Esophagus muscularis mucosa (tissue), 4 donors: ENCODE data around the gene UBR3. TPM values are rescaled to one million over a fixed set of nuclear protein-coding genes. Genes with fewer than 3 reads are reported as not detected.

ENCODE experiments used
- DNase-seq: peaks from one replicate; pipeline ENCODE4 v3.0.0-alpha.2; 2017; ENCODE audit errors: extremely low spot score
- H3K27ac ChIP-seq, 4 donors: fragments of 200-600 bp; sonication (generic); replicated peaks in 1 of 4; 1 replicate in 3 of 4; 2 replicates in 1 of 4; pipeline ENCODE4 v1.5.1; 2016 to 2019; ENCODE audit warnings: mild to moderate bottlenecking in 1 of 4
- H3K27me3 ChIP-seq, 4 donors: fragments of 200-600 bp; sonication (generic); one replicate each; pipeline versions ENCODE4 v1.5.1 to v1.6.0; 2016 to 2019
- H3K36me3 ChIP-seq, 4 donors: fragments of 200-600 bp; sonication (generic); one replicate each; pipeline ENCODE4 v1.5.1; 2016 to 2019
- H3K4me1 ChIP-seq, 4 donors: fragments of 200-600 bp; sonication (generic); one replicate each; pipeline ENCODE4 v1.5.1; 2016 to 2019
- H3K4me3 ChIP-seq, 4 donors: fragments of 200-600 bp; sonication (generic); 1 replicate in 2 of 4; 2 replicates in 2 of 4; pipeline ENCODE4 v1.5.1; 2016 to 2019; ENCODE audit warnings: mild to moderate bottlenecking in 4 of 4, moderate library complexity in 1 of 4
- H3K9me3 ChIP-seq, 4 donors: fragments of 200-600 bp; sonication (generic); 1 replicate in 3 of 4; 2 replicates in 1 of 4; pipeline ENCODE4 v1.5.1; 2016 to 2019
- EP300 ChIP-seq: sonication (generic); formaldehyde crosslinking; IDR thresholded peaks from one replicate; pipeline ENCODE4 v1.6.1; 2017; ENCODE audit warnings: antibody characterized with exemption
- POLR2A ChIP-seq: fragments of 450-650 bp; IDR thresholded peaks from one replicate; pipeline ENCODE4 v1.6.1; 2017; ENCODE audit warnings: antibody characterized with exemption, moderate library complexity, mild to moderate bottlenecking, low read depth
- POLR2AphosphoS5 ChIP-seq, 2 donors: sonication (generic); formaldehyde crosslinking; IDR thresholded peaks; one replicate each; pipeline ENCODE4 v1.6.1; 2017; ENCODE audit warnings: antibody characterized with exemption in 2 of 2
- WGBS: methylation state at CpG from one replicate; pipeline ENCODE4 v1.1.5; 2018; 5-methylcytosine and 5-hydroxymethylcytosine counted together
- intact Hi-C: fragments of 100-400 bp; cut with DNase I; formaldehyde crosslinking; loops from one replicate; pipeline ENCODE4 v1.15.1; 2023
- total RNA-seq, 4 donors: library from RNA; depleted of rRNA; stranded (reverse); fragments of >200 nt; gene quantifications; one replicate each; pipeline versions ENCODE4 v1.1.0 to v1.2.1, GENCODE V29; 2016
- TF ChIP-seq, protein P1 (sequence below), 3 experiments: fragments of 200-600 bp in 2 of 3; fragments of 450-650 bp in 1 of 3; sonication (generic) in 2 of 3; IDR thresholded peaks; one replicate each; pipeline ENCODE4 v1.5.1; 2017 to 2019; ENCODE audit warnings: antibody characterized with exemption in 3 of 3, mild to moderate bottlenecking in 2 of 3, moderate library complexity in 1 of 3

UBR3 gene
- total RNA-seq, 4 donors from 2014 or later, result 46.1 to 80.2 (median 58.8) TPM

DNA sequence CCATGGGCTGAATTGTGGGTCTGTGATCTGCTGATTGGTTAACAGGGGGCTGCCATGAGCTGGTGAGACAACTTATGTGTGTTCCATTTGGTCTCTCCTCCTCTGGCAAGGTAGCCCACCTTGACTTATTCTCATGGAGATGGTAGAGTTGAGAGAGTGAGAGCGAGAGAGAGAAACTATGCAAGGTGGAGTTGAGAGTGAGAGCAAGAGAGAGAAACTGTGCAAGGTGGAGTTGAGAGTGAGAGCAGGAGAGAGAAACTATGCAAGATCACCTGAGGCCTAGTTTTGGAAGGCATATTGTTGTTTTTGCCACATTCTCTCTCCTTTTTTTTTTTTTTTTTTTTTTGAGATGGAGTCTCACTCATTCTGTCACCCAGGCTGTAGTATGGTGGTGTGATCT lies 155.7 kb downstream of the UBR3 start:
- DNase-seq, result no peak
- Histone ChIP-seq H3K4me1 (no peaks in the 10 kb centered on the region), H3K4me3 (no peak overlapping the region), H3K9me3 (no peaks in the 10 kb centered on the region), H3K27me3 (no peaks in the 10 kb centered on the region), H3K27ac (no peak overlapping the region), H3K36me3 (peaks cover 0 to 22% (median 14%) of the 10 kb centered on the region in 4 donors)
- 0% methylated on average over 1 of the region's 1 CpG for WGBS
- intact Hi-C loops, result no loop called here
- TF ChIP-seq POLR2A, result no peak
- TF ChIP-seq EP300, result no peak
- TF ChIP-seq POLR2AphosphoS5 (IDR thresholded peaks at IDR 0.05), result no peak
- TF ChIP-seq, protein P1, sequence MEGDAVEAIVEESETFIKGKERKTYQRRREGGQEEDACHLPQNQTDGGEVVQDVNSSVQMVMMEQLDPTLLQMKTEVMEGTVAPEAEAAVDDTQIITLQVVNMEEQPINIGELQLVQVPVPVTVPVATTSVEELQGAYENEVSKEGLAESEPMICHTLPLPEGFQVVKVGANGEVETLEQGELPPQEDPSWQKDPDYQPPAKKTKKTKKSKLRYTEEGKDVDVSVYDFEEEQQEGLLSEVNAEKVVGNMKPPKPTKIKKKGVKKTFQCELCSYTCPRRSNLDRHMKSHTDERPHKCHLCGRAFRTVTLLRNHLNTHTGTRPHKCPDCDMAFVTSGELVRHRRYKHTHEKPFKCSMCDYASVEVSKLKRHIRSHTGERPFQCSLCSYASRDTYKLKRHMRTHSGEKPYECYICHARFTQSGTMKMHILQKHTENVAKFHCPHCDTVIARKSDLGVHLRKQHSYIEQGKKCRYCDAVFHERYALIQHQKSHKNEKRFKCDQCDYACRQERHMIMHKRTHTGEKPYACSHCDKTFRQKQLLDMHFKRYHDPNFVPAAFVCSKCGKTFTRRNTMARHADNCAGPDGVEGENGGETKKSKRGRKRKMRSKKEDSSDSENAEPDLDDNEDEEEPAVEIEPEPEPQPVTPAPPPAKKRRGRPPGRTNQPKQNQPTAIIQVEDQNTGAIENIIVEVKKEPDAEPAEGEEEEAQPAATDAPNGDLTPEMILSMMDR (IDR thresholded peaks at IDR 0.05), result no peak

DNA sequence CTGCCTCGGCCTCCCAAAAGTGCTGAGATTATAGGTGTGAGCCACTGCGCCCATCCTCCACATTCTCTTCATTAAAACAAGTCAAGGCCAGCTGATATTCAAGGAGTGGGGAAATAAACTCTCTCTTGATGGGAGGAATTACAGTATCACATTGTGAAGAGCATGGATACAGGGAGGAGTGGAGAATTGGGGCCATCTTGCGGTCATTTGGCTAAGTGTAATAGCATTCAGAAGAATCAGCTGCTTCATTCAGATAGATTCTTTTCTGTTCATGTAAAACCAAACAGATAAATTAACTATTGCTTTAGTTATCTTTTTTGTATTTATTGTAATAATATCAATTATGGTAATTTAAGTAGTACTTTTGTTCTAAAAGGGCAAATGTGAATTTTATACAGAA lies 156.3 kb downstream of the UBR3 start:
- no peak overlapping the region for H3K27ac ChIP-seq
- no peaks in the 10 kb centered on the region for H3K9me3 ChIP-seq
- no peak for DNase-seq
- 98% methylated on average over 3 of the region's 3 CpGs for WGBS
- peaks cover 1 to 22% (median 12%) of the 10 kb centered on the region in 4 donors for H3K36me3 ChIP-seq
- no peak for TF ChIP-seq EP300
- TF ChIP-seq POLR2AphosphoS5 (IDR thresholded peaks at IDR 0.05), result no peak
- TF ChIP-seq, protein P1 (IDR thresholded peaks at IDR 0.05), result no peak
- no peak for TF ChIP-seq POLR2A
- H3K4me1 ChIP-seq, result no peaks in the 10 kb centered on the region
- no peak overlapping the region for H3K4me3 ChIP-seq
- intact Hi-C loops, result no loop called here
- H3K27me3 ChIP-seq, result no peaks in the 10 kb centered on the region

DNA sequence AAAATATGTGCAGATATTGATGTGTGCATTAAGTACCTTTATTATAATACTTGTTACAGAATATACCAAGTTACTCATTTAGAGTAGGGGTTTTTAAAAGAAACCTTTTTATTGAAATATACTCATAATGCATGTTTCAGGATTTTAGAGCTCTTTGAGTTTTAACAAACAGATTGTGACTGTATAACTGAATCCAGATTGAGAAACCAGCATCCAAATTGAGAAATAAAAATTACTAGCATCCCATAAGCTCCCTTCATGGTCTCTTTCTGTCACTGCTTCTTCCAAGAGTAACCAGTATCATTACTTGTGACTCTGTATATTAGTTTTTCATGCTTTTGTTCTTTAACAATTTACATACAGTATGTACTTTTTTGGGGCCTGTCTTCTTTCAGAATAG lies 156.9 kb downstream of the UBR3 start:
- no peak for DNase-seq
- H3K36me3 ChIP-seq, result peaks cover 0 to 21% (median 10%) of the 10 kb centered on the region in 4 donors
- no peaks in the 10 kb centered on the region for H3K27me3 ChIP-seq
- H3K4me1 ChIP-seq, result no peaks in the 10 kb centered on the region
- no peak overlapping the region for H3K4me3 ChIP-seq
- no peak overlapping the region for H3K27ac ChIP-seq
- TF ChIP-seq POLR2A (no peak), POLR2AphosphoS5 (IDR thresholded peaks at IDR 0.05) (no peak), EP300 (no peak)
- TF ChIP-seq, protein P1 (IDR thresholded peaks at IDR 0.05), result no peak
- no peaks in the 10 kb centered on the region for H3K9me3 ChIP-seq
- intact Hi-C loops, result no loop called here

DNA sequence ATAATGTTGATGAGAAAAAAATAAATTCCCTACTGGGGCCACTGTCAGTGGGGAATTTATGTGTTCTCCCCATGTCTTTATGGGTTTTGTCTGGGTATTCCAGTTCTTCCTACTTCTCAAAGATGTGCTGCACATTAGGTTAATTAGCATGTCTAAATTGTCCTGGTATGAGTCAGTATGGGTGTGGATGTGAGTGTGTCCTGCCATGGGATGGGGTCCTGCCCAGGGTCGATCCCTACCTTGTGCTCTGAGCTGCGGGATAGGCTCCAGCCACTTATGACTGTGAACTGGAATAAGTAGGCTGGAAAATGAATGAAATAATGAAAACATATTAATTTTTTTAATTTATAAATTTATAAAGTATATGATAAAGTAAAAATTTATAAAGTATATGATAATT lies 167.5 kb downstream of the UBR3 start:
- DNase-seq, result no peak
- Histone ChIP-seq H3K9me3 (peaks cover 0 to 4% (median 0%) of the 10 kb centered on the region in 4 donors), H3K4me1 (peaks cover 0 to 9% (median 4%) of the 10 kb centered on the region in 4 donors), H3K36me3 (peaks cover 0 to 29% (median 16%) of the 10 kb centered on the region in 4 donors), H3K27me3 (no peaks in the 10 kb centered on the region), H3K4me3 (no peak overlapping the region), H3K27ac (no peak overlapping the region)
- TF ChIP-seq POLR2AphosphoS5 (IDR thresholded peaks at IDR 0.05), result no peak
- TF ChIP-seq EP300, result no peak
- TF ChIP-seq, protein P1 (IDR thresholded peaks at IDR 0.05), result no peak
- TF ChIP-seq POLR2A, result no peak
- 97% methylated on average over 2 of the region's 2 CpGs for WGBS
- intact Hi-C loops, result no loop called here

DNA sequence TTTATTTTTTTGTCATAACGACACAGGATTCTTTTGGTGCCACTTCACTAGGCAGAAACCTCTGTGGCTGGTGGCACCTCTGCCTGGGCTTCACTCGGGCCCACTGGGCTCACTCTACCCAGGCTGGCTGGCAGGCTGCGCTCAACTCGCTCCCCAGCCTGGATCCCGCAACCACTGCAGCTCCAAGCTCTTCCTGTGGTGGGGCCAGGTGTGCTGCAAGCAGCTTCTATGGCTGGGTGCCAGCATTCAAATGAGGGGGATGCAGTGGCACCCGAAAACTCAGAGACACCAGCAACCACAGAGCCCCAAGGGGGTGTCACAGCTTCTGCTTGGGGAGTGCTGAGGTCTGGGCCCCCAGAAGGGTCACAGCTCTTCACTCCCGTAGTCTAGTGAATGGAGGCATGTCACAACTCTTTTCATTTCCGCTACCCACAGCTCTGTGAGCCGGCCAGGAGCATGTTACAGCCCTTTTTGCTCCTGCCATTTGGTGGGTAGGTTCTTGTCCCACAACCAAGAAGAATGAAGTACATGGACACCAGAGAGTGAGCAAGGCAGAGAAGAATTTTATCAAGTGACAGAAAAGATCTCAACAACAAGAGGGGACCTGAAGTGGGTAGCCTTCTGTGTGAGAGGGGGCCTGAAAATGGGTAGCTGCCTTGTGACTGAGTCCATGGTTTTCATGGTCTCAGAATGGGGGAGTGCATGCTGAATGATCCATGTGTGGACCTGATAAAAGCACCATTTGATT lies 170.1 kb downstream of the UBR3 start:
- H3K27ac ChIP-seq, result no peak overlapping the region
- no peaks in the 10 kb centered on the region for H3K27me3 ChIP-seq
- intact Hi-C loops, result no loop called here
- WGBS, result 97% methylated on average over 8 of the region's 9 CpGs
- TF ChIP-seq, protein P1 (IDR thresholded peaks at IDR 0.05), result no peak
- no peak for TF ChIP-seq POLR2AphosphoS5 (IDR thresholded peaks at IDR 0.05)
- TF ChIP-seq POLR2A, result no peak
- TF ChIP-seq EP300, result no peak
- no peak for DNase-seq
- peaks cover 6 to 42% (median 21%) of the 10 kb centered on the region in 4 donors for H3K36me3 ChIP-seq
- no peak overlapping the region for H3K4me3 ChIP-seq
- peaks cover 0 to 9% (median 4%) of the 10 kb centered on the region in 4 donors for H3K4me1 ChIP-seq
- H3K9me3 ChIP-seq, result peaks cover 0 to 4% (median 0%) of the 10 kb centered on the region in 4 donors
